GM23338 (cell line): Measurements from ENCODE around the gene SH3BP2. TPM values are rescaled to one million over a fixed set of nuclear protein-coding genes. Genes with fewer than 3 reads are reported as not detected.

Experiments
- ATAC-seq: fragments of 200-7000 bp; cut with Tn5 transposase; 3 replicates; pipeline ENCODE4 v1.9.1; 2020
- DNase-seq: peaks from one replicate; pipeline ENCODE4 v3.0.0-alpha.2; 2015; ENCODE audit warnings: low spot score
- H2AFZ ChIP-seq: fragments of 200-600 bp; sonication (generic); 2 replicates; pipeline ENCODE4 v1.8.0; 2016; ENCODE audit warnings: antibody characterized with exemption, mild to moderate bottlenecking, moderate library complexity
- H3F3A ChIP-seq: fragments of 200-600 bp; sonication (generic); replicated peaks from 2 replicates; pipeline ENCODE4 v1.8.0; 2017; ENCODE audit warnings: antibody characterized with exemption, mixed run types, low read depth
- H3K27ac ChIP-seq: fragments of 200-600 bp; sonication (generic); 2 replicates; pipeline ENCODE4 v1.6.1; 2016; ENCODE audit warnings: low read depth
- H3K27me3 ChIP-seq: fragments of 200-600 bp; sonication (generic); 2 replicates; pipeline ENCODE4 v1.8.0; 2016; ENCODE audit warnings: mild to moderate bottlenecking, mixed run types, moderate library complexity; ENCODE audit not compliant: insufficient read depth
- H3K36me3 ChIP-seq: fragments of 200-600 bp; sonication (generic); 2 replicates; pipeline ENCODE4 v1.8.0; 2016; ENCODE audit warnings: mild to moderate bottlenecking; ENCODE audit not compliant: insufficient read depth
- H3K4me1 ChIP-seq: fragments of 200-600 bp; sonication (generic); 2 replicates; pipeline ENCODE4 v1.8.0; 2016; ENCODE audit warnings: mild to moderate bottlenecking, moderate library complexity; ENCODE audit not compliant: insufficient read depth
- H3K4me2 ChIP-seq: fragments of 200-600 bp; sonication (generic); 2 replicates; pipeline ENCODE4 v1.7.1; 2017; ENCODE audit warnings: mixed run types
- H3K4me3 ChIP-seq: fragments of 200-600 bp; sonication (generic); 2 replicates; pipeline ENCODE4 v1.6.1; 2016; ENCODE audit warnings: mixed run types
- H3K79me2 ChIP-seq: fragments of 200-600 bp; sonication (generic); replicated peaks from 2 replicates; pipeline ENCODE4 v1.8.0; 2017; ENCODE audit warnings: mild to moderate bottlenecking; ENCODE audit not compliant: insufficient read depth
- H3K9me2 ChIP-seq: fragments of 200-600 bp; sonication (generic); 2 replicates; pipeline ENCODE4 v1.8.0; 2017; ENCODE audit not compliant: insufficient read depth
- H4K20me1 ChIP-seq: fragments of 200-600 bp; sonication (generic); replicated peaks from 2 replicates; pipeline ENCODE4 v1.8.0; 2017; ENCODE audit warnings: mild to moderate bottlenecking; ENCODE audit not compliant: insufficient read depth
- H3K27ac Mint-ChIP-seq: 2 replicates; pipeline ENCODE4 v1.8.0; 2020; ENCODE audit warnings: inconsistent platforms, mild to moderate bottlenecking, moderate library complexity, mixed read lengths
- H3K27me3 Mint-ChIP-seq: 3 replicates; pipeline ENCODE4 v1.8.0; 2022; ENCODE audit warnings: low read depth, mild to moderate bottlenecking, moderate library complexity, mixed read lengths, inconsistent platforms; ENCODE audit not compliant: insufficient read depth, poor library complexity
- H3K36me3 Mint-ChIP-seq: 3 replicates; pipeline ENCODE4 v1.8.0; 2021; ENCODE audit warnings: low read depth, mild to moderate bottlenecking, inconsistent platforms, moderate library complexity, mixed read lengths
- H3K4me1 Mint-ChIP-seq: 3 replicates; pipeline ENCODE4 v1.8.0; 2020; ENCODE audit warnings: mild to moderate bottlenecking, inconsistent platforms, mixed read lengths
- H3K4me3 Mint-ChIP-seq: 3 replicates; pipeline ENCODE4 v1.8.0; 2021; ENCODE audit warnings: moderate library complexity, mild to moderate bottlenecking, inconsistent platforms, mixed read lengths
- H3K9me3 Mint-ChIP-seq: 3 replicates; pipeline ENCODE4 v1.8.0; 2020; ENCODE audit warnings: moderate library complexity, mild to moderate bottlenecking, inconsistent platforms, mixed read lengths
- CREB1 ChIP-seq: fragments of 250-450 bp; sonication (Bioruptor Pico); IDR thresholded peaks from 2 replicates; pipeline ENCODE4 v1.5.0; 2020; ENCODE audit warnings: low read depth, mild to moderate bottlenecking, moderate library complexity
- EZH2phosphoT487 ChIP-seq: fragments of 200-600 bp; sonication (generic); IDR thresholded peaks from one replicate; pipeline ENCODE4 v1.8.1; 2018; ENCODE audit warnings: antibody characterized with exemption; ENCODE audit not compliant: unreplicated experiment
- JUNB ChIP-seq: IDR thresholded peaks from one replicate; pipeline ENCODE4 v1.6.1; 2016; ENCODE audit warnings: antibody characterized with exemption; ENCODE audit not compliant: unreplicated experiment
- NANOG ChIP-seq: IDR thresholded peaks from 2 replicates; pipeline ENCODE4 v1.6.1; 2016; ENCODE audit warnings: antibody characterized with exemption, borderline replicate concordance
- POLR2AphosphoS5 ChIP-seq: IDR thresholded peaks from 2 replicates; pipeline ENCODE4 v1.6.1; 2016; ENCODE audit warnings: antibody characterized with exemption, low read depth
- STAT1 ChIP-seq: IDR thresholded peaks from one replicate; pipeline ENCODE4 v1.6.1; 2016; ENCODE audit warnings: antibody characterized with exemption; ENCODE audit not compliant: unreplicated experiment
- ZNF114 ChIP-seq: fragments of 250-450 bp; sonication (Bioruptor Pico); IDR thresholded peaks from 2 replicates; pipeline ENCODE4 v1.5.0; 2020; ENCODE audit warnings: mild to moderate bottlenecking, moderate library complexity
- polyA plus RNA-seq: library from polyadenylated mRNA; unstranded; fragments of >200 nt; fragmentation: Nextera tagmentation; extraction: Ambion mirVana; gene quantifications from 2 replicates; pipeline ENCODE4 v1.2.1, GENCODE V29; 2016
- total RNA-seq: library from RNA; depleted of rRNA; stranded (reverse); fragments of >200 nt; shearing (Covaris generic); gene quantifications from 2 replicates; pipeline ENCODE4 v1.2.3, GENCODE V29; 2014
- TF ChIP-seq, protein P1 (sequence below): IDR thresholded peaks from one replicate; pipeline ENCODE4 v1.6.1; 2018; ENCODE audit warnings: antibody characterized with exemption; ENCODE audit not compliant: unreplicated experiment
- TF ChIP-seq, protein P2 (sequence below), 2 experiments: fragments of 200-600 bp in 1 of 2; sonication (generic) in 1 of 2; conservative IDR thresholded peaks; 2 replicates each; pipeline versions ENCODE4 v1.5.1 to v1.6.1; 2016 to 2017; ENCODE audit warnings: antibody characterized with exemption in 2 of 2, low read depth in 2 of 2, mild to moderate bottlenecking in 2 of 2, moderate library complexity in 1 of 2
- TF ChIP-seq, protein P3 (sequence below): fragments of 250-450 bp; sonication (Bioruptor Pico); IDR thresholded peaks from 2 replicates; pipeline ENCODE4 v1.5.0; 2020; ENCODE audit warnings: mild to moderate bottlenecking, moderate library complexity
- TF ChIP-seq, protein P4 (sequence below): IDR thresholded peaks from 2 replicates; pipeline ENCODE4 v1.6.1; 2016; ENCODE audit warnings: antibody characterized with exemption

The SH3BP2 gene
- total and polyA plus RNA-seq, 2 experiments from 2014 or later = 15.2 to 43.9 TPM

DNA sequence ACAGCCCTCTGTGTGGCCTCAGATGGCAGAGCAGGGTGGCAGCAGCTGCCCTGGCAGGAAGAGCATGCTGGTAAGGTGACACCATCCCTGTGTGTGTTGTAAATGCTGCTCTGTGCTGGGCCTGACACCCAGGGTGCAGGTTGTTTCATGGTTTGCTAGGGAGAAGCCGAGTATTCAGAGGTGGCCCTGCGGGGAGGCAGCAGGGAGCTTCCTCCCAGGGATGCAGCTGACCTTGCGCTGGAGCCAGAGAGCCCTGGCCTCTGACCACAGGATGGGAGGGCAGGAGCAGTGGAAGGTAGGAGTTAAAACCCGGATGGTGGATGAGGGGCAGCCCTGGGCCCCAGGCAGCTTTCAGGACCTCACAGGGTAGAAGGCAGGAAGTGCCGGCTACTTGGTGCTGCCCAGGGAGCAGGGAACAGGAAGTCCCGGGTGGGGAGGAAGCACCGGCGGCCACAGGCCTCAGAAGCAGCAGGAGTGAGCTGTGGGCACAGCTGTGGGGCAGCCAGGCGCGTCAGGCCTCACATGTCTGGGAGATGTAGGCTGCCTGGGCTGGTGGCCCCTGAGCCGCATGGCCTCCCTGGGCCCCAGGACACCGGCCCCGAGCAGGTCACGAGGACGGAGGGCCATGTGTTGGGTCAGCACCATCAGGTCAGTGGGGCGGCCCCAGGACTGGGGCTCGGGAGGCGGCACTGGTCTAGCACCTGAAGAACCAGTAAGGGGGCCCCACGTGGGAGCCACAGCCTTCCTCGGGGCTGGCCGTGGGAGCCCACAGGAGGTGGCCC lies 19.1 kb downstream of the SH3BP2 start:
- TF ChIP-seq ZNF114 (CRISPR knock-in tag) (no peak), NANOG (no peak), EZH2phosphoT487 (no peak), CREB1 (no peak), POLR2AphosphoS5 (no peak), JUNB (no peak), STAT1 (no peak)
- TF ChIP-seq, protein P1, sequence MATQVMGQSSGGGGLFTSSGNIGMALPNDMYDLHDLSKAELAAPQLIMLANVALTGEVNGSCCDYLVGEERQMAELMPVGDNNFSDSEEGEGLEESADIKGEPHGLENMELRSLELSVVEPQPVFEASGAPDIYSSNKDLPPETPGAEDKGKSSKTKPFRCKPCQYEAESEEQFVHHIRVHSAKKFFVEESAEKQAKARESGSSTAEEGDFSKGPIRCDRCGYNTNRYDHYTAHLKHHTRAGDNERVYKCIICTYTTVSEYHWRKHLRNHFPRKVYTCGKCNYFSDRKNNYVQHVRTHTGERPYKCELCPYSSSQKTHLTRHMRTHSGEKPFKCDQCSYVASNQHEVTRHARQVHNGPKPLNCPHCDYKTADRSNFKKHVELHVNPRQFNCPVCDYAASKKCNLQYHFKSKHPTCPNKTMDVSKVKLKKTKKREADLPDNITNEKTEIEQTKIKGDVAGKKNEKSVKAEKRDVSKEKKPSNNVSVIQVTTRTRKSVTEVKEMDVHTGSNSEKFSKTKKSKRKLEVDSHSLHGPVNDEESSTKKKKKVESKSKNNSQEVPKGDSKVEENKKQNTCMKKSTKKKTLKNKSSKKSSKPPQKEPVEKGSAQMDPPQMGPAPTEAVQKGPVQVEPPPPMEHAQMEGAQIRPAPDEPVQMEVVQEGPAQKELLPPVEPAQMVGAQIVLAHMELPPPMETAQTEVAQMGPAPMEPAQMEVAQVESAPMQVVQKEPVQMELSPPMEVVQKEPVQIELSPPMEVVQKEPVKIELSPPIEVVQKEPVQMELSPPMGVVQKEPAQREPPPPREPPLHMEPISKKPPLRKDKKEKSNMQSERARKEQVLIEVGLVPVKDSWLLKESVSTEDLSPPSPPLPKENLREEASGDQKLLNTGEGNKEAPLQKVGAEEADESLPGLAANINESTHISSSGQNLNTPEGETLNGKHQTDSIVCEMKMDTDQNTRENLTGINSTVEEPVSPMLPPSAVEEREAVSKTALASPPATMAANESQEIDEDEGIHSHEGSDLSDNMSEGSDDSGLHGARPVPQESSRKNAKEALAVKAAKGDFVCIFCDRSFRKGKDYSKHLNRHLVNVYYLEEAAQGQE = no peak
- TF ChIP-seq, protein P2, sequence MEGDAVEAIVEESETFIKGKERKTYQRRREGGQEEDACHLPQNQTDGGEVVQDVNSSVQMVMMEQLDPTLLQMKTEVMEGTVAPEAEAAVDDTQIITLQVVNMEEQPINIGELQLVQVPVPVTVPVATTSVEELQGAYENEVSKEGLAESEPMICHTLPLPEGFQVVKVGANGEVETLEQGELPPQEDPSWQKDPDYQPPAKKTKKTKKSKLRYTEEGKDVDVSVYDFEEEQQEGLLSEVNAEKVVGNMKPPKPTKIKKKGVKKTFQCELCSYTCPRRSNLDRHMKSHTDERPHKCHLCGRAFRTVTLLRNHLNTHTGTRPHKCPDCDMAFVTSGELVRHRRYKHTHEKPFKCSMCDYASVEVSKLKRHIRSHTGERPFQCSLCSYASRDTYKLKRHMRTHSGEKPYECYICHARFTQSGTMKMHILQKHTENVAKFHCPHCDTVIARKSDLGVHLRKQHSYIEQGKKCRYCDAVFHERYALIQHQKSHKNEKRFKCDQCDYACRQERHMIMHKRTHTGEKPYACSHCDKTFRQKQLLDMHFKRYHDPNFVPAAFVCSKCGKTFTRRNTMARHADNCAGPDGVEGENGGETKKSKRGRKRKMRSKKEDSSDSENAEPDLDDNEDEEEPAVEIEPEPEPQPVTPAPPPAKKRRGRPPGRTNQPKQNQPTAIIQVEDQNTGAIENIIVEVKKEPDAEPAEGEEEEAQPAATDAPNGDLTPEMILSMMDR (conservative IDR thresholded peaks at IDR 0.05; ENCODE audit: low read depth in 2 of 2) = no peak
- TF ChIP-seq, protein P3, sequence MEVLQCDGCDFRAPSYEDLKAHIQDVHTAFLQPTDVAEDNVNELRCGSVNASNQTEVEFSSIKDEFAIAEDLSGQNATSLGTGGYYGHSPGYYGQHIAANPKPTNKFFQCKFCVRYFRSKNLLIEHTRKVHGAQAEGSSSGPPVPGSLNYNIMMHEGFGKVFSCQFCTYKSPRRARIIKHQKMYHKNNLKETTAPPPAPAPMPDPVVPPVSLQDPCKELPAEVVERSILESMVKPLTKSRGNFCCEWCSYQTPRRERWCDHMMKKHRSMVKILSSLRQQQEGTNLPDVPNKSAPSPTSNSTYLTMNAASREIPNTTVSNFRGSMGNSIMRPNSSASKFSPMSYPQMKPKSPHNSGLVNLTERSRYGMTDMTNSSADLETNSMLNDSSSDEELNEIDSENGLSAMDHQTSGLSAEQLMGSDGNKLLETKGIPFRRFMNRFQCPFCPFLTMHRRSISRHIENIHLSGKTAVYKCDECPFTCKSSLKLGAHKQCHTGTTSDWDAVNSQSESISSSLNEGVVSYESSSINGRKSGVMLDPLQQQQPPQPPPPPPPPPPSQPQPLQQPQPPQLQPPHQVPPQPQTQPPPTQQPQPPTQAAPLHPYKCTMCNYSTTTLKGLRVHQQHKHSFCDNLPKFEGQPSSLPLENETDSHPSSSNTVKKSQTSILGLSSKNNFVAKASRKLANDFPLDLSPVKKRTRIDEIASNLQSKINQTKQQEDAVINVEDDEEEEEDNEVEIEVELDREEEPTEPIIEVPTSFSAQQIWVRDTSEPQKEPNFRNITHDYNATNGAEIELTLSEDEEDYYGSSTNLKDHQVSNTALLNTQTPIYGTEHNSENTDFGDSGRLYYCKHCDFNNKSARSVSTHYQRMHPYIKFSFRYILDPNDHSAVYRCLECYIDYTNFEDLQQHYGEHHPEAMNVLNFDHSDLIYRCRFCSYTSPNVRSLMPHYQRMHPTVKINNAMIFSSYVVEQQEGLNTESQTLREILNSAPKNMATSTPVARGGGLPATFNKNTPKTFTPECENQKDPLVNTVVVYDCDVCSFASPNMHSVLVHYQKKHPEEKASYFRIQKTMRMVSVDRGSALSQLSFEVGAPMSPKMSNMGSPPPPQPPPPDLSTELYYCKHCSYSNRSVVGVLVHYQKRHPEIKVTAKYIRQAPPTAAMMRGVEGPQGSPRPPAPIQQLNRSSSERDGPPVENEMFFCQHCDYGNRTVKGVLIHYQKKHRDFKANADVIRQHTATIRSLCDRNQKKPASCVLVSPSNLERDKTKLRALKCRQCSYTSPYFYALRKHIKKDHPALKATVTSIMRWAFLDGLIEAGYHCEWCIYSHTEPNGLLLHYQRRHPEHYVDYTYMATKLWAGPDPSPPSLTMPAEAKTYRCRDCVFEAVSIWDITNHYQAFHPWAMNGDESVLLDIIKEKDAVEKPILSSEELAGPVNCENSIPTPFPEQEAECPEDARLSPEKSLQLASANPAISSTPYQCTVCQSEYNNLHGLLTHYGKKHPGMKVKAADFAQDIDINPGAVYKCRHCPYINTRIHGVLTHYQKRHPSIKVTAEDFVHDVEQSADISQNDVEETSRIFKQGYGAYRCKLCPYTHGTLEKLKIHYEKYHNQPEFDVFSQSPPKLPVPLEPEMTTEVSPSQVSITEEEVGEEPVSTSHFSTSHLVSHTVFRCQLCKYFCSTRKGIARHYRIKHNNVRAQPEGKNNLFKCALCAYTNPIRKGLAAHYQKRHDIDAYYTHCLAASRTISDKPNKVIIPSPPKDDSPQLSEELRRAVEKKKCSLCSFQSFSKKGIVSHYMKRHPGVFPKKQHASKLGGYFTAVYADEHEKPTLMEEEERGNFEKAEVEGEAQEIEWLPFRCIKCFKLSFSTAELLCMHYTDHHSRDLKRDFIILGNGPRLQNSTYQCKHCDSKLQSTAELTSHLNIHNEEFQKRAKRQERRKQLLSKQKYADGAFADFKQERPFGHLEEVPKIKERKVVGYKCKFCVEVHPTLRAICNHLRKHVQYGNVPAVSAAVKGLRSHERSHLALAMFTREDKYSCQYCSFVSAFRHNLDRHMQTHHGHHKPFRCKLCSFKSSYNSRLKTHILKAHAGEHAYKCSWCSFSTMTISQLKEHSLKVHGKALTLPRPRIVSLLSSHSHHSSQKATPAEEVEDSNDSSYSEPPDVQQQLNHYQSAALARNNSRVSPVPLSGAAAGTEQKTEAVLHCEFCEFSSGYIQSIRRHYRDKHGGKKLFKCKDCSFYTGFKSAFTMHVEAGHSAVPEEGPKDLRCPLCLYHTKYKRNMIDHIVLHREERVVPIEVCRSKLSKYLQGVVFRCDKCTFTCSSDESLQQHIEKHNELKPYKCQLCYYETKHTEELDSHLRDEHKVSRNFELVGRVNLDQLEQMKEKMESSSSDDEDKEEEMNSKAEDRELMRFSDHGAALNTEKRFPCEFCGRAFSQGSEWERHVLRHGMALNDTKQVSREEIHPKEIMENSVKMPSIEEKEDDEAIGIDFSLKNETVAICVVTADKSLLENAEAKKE = no peak
- TF ChIP-seq, protein P4, sequence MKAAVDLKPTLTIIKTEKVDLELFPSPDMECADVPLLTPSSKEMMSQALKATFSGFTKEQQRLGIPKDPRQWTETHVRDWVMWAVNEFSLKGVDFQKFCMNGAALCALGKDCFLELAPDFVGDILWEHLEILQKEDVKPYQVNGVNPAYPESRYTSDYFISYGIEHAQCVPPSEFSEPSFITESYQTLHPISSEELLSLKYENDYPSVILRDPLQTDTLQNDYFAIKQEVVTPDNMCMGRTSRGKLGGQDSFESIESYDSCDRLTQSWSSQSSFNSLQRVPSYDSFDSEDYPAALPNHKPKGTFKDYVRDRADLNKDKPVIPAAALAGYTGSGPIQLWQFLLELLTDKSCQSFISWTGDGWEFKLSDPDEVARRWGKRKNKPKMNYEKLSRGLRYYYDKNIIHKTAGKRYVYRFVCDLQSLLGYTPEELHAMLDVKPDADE = no peak
- Mint-ChIP-seq H3K36me3 (no peaks in the 10 kb centered on the region; the same call in 2 of the 3 replicates), H3K27me3 (peaks cover 12% of the 10 kb centered on the region), H3K9me3 (peaks cover 3% of the 10 kb centered on the region; the same call in 1 of the 3 replicates), H3K4me3 (peak overlapping the region; percentile 4; the same call in 1 of the 3 replicates), H3K4me1 (peaks cover 32% of the 10 kb centered on the region), H3K27ac (peak overlapping the region; percentile 95)
- no peaks in the 10 kb centered on the region for H3K27me3 ChIP-seq
- H3K27ac ChIP-seq = no peak overlapping the region; the same call in 1 of the 2 replicates
- DNase-seq = peak; percentile 60
- 0 out of 2 replicates have a peak, but pooled peaks cover 4% of the 10 kb centered on the region for H3F3A ChIP-seq
- H4K20me1 ChIP-seq = no peaks in the 10 kb centered on the region
- no peaks in the 10 kb centered on the region for H3K36me3 ChIP-seq
- no peak overlapping the region for H3K4me3 ChIP-seq
- H3K79me2 ChIP-seq = no peaks in the 10 kb centered on the region
- H2AFZ ChIP-seq = no peak overlapping the region
- H3K4me1 ChIP-seq = peaks cover 7% of the 10 kb centered on the region
- no peak overlapping the region for H3K4me2 ChIP-seq
- H3K9me2 ChIP-seq = no peaks in the 10 kb centered on the region
- ATAC-seq = peak; percentile 59
